Measurements from ENCODE around the gene VPS37B. TPM values are rescaled to one million over a fixed set of nuclear protein-coding genes. Genes with fewer than 3 reads are reported as not detected.

The VPS37B gene
- total RNA-seq, 1 donor from 2014 or later, result 25.8 TPM

- no peak for DNase-seq (ENCODE audit: low read depth)
These were observed 43.3 kb downstream of the VPS37B start for GRCh38 chr12:122852336-122853275.

- DNase-seq (ENCODE audit: low read depth), result peak; percentile 92
These were observed 44.1 kb downstream of the VPS37B start for GRCh38 chr12:122851820-122852219.

GRCh38 chr12:122850695-122851350 is 45.1 kb downstream of the VPS37B start:
- DNase-seq (ENCODE audit: low read depth), result no peak

- no peak for DNase-seq (ENCODE audit: low read depth)
These were observed 45.9 kb downstream of the VPS37B start for GRCh38 chr12:122850048-122850445.

GRCh38 chr12:122849352-122850047 is 46.4 kb downstream of the VPS37B start:
- DNase-seq (ENCODE audit: low read depth), result no peak

- no peak for DNase-seq (ENCODE audit: low read depth)
These were observed 47.2 kb downstream of the VPS37B start for GRCh38 chr12:122848471-122849351.

- DNase-seq (ENCODE audit: low read depth), result no peak
These were observed 48.0 kb downstream of the VPS37B start for GRCh38 chr12:122847921-122848421.

- no peak for DNase-seq (ENCODE audit: low read depth)
These were observed 48.4 kb downstream of the VPS37B start for GRCh38 chr12:122847516-122847836.

GRCh38 chr12:122846622-122847515 is 49.1 kb downstream of the VPS37B start:
- no peak for DNase-seq (ENCODE audit: low read depth)

GRCh38 chr12:122845865-122846621 is 49.9 kb downstream of the VPS37B start:
- DNase-seq (ENCODE audit: low read depth), result no peak

GRCh38 chr12:122845041-122845864 is 50.7 kb downstream of the VPS37B start:
- DNase-seq (ENCODE audit: low read depth), result no peak

- no peak for DNase-seq (ENCODE audit: low read depth)
These were observed 51.5 kb downstream of the VPS37B start for GRCh38 chr12:122844366-122844971.

- no peak for DNase-seq (ENCODE audit: low read depth)
These were observed 52.5 kb downstream of the VPS37B start for GRCh38 chr12:122843455-122843854.

GRCh38 chr12:122842505-122843405 is 53.2 kb downstream of the VPS37B start:
- peak; percentile 25 for DNase-seq (ENCODE audit: low read depth)

- peak; percentile 57 for DNase-seq (ENCODE audit: low read depth)
These were observed 54.2 kb downstream of the VPS37B start for GRCh38 chr12:122841544-122842321.

Data from renal cortical epithelial cell (primary cell).